Testis (tissue), 2 donors: Measurements from ENCODE around the gene KPTN.

Source experiments
- POLR2A ChIP-seq: fragments of 450-650 bp; IDR thresholded peaks from one replicate; pipeline ENCODE4 v1.6.1; 2017; ENCODE audit warnings: antibody characterized with exemption, mild to moderate bottlenecking, moderate library complexity
- TF ChIP-seq, protein P1 (sequence below), 3 experiments: fragments of 450-650 bp in 2 of 3; fragments of 200-600 bp in 1 of 3; sonication (generic) in 1 of 3; IDR thresholded peaks; one replicate each; pipeline ENCODE4 v1.5.1; 2016 to 2019; ENCODE audit warnings: antibody characterized with exemption in 3 of 3, mild to moderate bottlenecking in 2 of 3, moderate library complexity in 1 of 3

- TF ChIP-seq POLR2A = no peak
- TF ChIP-seq, protein P1, sequence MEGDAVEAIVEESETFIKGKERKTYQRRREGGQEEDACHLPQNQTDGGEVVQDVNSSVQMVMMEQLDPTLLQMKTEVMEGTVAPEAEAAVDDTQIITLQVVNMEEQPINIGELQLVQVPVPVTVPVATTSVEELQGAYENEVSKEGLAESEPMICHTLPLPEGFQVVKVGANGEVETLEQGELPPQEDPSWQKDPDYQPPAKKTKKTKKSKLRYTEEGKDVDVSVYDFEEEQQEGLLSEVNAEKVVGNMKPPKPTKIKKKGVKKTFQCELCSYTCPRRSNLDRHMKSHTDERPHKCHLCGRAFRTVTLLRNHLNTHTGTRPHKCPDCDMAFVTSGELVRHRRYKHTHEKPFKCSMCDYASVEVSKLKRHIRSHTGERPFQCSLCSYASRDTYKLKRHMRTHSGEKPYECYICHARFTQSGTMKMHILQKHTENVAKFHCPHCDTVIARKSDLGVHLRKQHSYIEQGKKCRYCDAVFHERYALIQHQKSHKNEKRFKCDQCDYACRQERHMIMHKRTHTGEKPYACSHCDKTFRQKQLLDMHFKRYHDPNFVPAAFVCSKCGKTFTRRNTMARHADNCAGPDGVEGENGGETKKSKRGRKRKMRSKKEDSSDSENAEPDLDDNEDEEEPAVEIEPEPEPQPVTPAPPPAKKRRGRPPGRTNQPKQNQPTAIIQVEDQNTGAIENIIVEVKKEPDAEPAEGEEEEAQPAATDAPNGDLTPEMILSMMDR (IDR thresholded peaks at IDR 0.05) = no peak
Observed at GRCh38 chr19:47456721-47457474, 27.1 kb downstream of the KPTN start.
